GM18873 (cell line): ENCODE measurements around the gene LRRN2.

ENCODE experiments used
- ATAC-seq: cut with Tn5 transposase; IDR thresholded peaks from one replicate; pipeline ENCODE4 v1.9.1; 2021; ENCODE audit warnings: mild to moderate bottlenecking, moderate library complexity, moderate number of reproducible peaks; ENCODE audit not compliant: unreplicated experiment, low FRiP score

The LRRN2 gene

DNA sequence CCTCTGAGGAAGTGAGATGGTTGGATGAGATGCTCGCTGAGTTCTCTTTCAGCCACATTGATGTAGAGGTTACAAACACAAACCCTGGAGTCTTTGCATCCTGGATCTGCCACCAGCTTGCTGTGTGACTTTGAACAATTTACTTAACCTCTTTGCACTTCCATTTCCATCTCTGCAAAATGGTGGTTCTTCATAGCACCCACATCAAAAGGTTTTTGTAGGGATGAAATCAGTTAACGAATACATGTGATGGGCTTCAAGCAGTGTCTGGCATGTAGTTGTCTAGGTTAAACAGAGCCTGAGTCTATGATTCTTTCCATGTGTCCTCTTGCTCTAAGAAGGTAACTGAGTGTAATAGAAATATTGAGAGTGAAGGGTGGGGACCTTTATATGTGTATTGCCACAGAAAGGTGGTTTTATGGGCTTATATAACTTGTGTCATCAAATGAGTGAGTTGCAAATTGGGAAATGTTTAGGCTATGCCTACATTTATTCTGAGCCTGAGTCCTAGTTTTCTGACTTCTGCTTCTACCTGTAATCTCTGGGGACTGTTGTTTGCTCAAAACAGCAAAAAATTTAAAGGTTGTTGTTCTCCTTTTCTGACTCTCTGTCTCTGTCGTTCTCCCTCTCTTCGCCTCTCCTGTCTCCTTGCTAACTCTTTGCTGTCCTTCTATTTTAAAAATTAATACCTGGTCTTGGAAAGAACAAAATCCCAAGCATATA lies 27.3 kb upstream of the LRRN2 start:
- ATAC-seq, result no peak

DNA sequence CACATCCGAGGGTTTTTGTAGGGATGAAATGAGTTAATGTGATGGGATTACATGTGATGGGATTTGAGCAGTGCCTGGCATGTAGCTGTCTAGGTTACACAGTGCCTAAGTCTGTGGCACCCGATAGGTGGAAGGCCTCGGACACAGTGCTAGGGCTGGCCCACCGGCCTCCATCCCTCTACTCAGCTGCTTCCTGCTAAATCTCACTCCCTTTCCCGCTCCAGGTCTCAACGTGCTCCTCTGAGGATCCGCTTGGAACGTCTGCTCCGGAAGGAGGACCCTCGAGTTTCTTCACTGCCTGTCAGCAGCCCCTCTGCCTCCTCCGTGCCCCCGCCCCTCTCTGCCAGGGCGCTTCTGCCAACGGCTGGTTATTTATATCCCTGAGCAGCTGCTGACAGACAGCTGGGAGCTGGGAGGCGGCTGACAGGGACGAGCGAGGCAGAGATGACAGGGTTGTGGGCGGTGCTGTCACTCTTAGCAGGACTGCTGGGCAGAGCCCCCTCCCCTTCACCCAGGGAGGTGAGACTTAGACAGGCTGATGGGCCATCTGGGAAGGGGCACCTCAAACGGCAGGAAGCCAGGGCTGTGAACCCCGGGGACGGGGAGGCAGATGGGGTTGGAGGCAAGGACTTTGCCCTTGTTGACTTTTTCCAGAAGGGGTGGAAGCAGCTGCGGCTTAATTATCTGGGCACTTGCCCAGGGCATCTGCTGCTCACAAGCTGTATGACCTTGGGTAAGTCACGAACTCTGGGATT lies 26.6 kb upstream of the LRRN2 start:
- no peak for ATAC-seq

DNA sequence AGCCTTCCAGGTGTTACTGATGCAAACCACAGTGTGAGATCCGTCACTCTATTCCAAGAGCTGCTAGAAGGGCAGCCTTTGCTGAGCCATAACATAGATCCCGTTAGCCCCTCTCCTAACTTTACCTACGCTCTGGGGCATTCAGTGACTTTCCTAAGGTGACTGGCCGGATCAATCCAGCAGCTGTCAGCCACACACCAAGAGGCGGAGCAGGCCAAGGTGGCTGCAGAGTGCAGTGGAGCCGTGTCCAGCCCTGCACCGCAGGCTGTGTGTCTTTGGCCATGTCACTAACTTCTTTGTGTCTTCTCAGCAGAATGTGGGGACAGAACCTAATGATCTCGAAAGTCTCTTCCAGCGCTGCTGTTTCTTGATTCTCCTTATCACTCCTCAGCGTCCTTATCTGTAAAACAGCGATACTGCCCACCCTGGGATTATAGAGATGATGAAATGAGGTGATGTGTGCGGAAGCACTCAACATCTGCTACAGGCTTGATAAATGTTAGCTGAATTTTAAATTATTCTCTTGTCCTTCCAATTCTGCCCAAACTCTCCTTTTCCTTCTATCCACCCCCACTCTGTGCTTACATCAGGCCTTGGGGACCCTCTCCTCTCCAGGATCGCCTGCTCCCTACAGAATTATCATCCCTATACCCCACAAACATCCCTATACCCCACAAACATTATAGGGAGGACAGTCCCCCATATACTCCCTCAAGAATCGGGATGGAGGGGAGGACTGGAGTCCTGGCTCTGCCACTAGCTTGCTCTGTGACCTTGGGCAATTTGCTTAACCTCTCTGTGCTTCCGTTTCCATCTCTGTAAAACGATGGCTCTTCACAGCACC lies 25.8 kb upstream of the LRRN2 start:
- no peak for ATAC-seq

DNA sequence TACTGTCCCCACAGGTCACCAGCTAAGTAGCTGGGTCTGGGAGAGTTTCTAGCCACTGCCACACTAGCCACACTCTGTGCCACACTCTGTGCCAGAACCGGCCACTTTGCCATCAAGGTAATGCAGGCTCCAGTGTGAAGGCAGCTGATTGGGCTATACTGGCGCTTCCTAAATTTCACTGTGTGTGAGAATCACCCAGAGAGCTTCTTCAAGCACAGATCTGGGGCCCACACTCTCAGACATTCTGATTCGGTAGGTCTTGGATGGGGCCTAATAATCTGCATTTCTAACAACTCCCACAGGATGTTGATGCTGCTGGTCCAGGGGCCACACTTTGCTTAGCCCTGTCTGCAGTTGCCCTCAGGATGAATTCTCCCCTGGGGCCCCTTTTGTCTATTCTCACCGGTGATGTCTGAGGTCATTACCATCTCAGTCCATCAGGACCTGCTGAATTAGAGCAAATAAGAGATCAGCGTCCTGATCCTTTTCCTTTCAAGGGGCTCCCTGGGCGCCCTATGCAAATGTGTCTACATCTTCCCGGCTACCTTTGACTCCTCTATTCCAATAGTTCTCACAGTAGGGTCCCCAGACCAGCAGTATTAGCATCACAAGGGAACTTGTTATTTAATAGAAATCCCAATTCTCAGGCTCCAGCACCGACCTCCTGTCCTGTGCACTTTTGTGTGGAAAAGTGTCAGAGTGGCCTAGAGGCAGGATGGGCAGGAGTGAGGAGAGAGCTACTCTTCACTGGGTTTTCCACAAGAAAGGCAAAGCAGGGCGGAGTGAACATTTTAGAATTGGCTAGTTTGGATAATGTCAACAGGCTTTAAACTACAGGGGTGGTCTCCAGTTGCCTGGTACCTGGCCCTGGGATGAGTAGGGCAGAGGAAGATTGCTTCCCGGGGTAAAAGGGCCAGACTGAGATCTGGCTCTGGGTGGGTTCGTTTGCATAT lies 24.7 kb upstream of the LRRN2 start:
- no peak for ATAC-seq

DNA sequence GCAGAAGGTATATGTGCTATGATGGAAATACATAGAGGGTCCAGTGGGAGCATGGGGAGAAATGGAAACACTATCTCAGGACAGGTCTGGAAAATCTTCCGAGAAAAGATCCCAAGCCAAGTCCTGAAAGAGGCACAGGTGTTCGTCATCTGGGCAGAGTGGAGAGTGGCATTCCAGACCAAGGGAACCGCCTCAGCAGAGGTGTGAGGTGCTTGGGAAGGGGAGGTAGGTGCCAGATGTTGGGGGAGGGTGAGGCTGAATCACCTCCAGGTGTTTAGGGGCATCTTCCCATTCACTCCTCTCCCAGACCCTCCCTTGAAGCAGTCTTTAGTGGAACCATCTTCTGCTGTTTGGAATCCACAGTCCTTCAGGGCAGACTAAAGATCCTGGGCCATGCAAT lies 23.5 kb upstream of the LRRN2 start:
- no peak for ATAC-seq

DNA sequence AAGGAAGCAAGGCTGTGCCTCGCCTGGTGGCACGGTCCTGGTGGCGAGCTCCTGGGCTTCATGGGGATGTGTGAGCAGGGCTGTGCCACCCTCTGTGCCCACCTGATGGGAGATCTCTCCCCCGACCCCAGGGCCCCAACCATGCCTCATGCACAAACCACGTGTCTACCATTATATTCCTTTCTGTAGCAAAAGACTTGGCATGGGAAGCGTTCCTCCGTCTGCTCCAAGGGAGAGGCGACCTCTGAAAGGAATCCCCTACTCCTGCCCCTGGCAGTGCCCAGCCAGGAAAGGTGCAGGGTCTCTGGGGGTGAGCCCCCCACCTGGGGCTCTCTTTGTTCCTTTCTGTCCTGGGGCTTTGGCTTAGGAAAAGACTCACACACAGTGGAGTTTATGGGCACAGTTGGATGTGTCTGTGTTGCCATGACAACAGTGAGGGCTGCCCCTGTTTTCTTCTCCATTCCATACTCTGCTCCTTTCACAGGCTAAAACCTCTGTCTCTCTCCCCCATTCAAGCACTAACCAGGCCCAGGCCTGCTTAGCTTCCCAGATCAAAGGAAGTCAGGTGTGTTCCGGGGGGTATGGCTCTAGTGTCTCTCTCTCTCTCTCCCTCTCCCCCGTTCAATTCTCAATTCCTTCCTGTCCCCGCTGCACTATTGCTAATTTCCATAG lies 21.4 kb upstream of the LRRN2 start:
- ATAC-seq, result no peak

DNA sequence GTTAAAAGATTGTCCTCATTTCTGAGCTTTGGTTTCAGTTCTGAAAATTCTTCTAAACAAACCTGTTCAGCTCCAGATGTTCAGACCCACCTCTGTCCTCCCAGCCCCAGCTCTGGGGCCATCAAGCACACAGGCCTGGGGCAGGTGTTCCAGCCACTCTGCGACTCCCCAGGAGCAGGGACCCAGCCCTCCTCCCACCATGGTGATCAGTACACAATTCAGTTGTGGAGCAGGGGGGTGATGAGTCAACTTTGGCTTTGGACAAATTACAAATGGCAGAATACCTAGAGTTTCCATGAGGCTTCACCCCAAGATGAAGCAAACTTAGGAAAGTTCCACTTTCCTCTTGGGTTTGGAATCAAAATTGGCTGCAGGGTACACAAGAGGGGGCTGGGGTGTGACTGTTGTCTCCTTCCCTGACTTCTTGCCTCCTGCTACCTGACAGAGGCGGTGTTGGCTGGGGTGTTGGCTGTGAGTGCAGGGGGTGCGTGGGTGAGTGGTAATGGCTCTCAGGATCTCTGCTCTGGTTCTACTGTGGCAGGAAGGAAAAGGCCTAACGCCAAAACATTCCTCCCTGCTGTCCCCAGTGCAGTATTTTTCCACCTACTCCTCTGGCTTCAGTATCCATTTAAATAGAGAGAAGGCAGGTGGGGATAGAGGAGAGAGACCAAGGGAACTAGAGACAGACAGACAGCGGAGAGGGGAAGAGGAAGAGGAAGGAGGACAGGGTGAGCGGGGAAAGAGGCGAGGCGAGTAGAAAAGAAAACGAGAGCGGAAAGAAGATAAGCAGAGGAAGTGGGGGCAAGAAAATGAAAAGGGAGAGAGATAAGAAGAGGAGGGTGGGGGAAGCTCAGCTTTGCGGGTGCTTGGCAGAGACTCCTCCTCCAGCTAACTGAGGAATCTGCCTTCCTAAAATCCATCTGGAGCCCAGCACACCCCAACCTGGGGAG lies 20.6 kb upstream of the LRRN2 start:
- ATAC-seq, result no peak

DNA sequence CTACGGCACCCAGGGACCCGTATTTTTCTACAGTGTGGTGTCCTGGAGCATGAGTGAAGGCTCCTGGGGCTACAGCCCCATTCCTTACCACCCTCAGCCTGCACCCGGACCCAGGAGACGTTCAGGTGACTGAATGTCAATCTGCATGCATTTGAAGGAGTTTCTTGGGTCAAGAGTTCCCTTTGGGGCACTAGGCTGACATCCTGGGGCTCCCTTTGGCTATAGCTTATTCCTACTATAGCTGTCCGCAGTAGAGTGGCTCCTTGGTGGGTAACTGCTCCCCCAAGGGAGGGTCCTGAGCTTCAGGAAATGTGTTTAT lies 19.9 kb upstream of the LRRN2 start:
- no peak for ATAC-seq

DNA sequence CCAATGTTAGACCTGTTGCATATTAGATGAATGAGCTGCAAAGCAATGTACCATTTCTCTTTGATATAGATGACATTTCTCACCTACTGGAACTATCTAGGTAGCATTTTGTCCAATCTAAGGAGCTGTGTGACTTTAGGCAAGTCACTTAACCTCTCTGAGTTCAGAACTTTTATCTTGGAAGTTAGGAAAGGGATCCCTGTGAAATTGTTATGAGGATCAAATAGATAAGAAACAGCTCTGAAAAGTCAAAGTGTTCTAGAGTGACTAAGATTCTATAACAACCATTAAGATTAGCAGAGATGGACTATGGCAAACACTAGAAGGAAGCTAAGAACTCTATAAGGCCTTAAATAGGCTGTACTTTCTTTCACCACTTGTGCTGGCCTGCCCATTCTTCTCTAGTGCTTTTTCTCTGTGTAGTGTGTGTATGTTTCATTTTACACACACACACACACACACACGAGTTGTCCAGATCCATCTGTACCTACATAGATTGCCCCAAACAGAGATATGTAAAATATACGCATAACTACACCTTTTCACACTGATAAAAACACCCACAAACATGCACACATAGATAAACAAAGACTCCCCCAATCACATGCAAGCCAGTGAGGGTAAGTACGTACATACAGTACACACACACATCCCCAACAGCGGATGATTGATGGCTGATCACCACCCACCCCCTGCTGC lies 19.4 kb upstream of the LRRN2 start:
- no peak for ATAC-seq

DNA sequence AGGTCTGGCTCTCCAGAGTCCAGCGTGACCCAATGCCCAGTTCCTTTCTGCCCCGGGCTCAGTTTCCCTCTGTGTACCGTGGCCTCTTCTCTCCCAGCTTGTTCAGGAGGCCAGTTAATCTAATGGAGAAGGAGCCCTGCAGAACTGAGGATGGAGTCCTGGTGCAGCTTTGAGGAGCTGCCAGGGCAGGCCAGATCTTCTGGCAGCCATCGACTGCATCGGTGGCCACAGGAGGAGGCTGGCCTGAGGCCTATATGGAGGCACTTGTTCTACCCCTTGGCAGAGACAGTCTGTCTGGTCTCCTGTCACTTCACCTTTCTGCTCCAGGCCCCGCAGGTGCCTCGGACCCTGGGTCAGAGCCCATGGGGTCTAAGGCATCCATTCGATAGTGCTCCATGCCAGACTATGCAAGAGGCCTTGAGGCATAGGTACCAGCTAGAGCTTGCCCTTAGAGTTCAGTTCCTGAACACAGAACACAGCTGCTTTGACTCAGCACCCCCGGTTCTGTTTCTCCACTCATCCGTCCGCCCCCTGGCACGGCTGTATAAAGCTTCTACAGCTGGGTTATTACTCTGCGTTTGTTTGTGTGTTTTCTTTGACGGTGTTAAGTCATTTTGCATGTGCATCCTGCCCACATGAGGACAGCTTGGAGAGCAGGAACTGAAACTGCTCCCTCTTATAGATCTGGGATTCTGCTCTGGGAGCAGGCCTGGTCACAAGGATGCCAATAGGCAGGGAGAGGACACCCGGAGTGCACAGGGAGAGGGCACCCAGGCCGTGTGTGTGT lies 18.5 kb upstream of the LRRN2 start:
- ATAC-seq, result no peak

DNA sequence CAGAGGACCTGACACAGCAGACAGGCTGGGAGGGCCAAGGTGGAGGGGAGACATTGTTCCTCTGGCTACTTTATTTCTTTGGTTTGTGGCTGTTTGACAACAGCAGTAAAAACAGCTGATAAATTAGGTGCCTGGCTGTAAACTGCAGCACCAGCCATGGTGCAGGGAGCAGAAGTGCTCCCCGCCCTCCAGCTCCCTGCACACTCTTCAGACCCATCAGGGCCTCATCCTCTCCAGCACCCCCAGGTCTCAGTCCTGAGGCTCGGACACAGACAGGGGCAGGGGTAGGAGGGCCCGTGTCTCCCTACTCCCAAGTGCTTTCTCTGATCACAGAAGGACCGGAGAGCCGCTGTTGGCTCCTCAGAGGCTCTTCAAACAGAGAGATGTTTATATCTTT lies 17.7 kb upstream of the LRRN2 start:
- no peak for ATAC-seq

DNA sequence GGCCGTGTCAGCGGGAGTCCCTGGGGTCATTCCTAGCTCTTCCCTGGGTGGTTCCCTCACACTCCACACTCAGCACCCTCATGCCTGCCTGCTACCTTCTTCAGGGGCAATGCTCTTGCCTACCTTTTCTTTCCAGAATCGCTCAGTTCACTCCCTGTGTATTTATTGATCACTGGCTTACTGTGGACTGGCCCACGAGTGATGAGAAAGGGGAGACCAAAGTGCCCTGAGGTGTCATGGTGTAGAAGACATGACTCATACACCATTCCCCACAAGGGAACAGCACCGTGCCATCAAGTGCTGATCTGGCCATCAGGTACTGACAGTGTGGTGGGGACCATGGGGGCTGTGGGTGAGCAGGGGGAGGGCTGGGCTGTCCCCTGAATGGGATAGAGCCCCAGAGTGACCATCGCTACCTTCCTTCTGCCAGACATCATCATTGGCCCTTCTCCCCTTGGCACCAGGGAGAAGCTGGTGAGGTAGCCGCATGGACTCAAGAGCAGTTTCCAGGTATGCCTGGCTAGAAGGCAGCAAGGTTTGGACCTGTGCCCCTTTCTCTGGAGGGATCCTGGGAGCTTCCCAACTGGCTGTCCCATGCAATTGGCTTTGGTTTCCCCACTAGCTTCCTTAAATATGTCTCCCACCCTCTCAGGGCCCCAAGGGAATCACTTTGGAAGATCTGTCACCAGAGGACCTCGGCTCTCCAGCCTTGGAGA lies 17.2 kb upstream of the LRRN2 start:
- ATAC-seq, result no peak

DNA sequence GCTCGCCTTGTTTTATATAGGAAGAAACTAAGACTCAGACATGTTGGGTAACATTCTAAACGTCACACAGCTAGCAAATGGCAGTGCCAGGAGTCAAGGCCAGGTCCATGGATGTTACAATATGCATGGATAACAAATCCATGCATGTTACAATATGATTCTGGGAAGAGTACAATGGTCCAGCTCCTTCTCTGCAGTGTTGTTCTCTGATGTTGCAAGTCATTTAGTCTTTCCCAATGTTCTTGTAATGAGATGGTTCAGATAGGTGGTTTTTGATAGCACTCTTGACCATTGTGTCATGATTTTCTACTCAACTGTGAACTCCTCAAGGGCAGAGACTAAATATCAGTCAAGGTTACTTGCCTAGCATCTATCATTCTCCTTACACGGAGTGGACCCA lies 15.7 kb upstream of the LRRN2 start:
- ATAC-seq, result no peak

DNA sequence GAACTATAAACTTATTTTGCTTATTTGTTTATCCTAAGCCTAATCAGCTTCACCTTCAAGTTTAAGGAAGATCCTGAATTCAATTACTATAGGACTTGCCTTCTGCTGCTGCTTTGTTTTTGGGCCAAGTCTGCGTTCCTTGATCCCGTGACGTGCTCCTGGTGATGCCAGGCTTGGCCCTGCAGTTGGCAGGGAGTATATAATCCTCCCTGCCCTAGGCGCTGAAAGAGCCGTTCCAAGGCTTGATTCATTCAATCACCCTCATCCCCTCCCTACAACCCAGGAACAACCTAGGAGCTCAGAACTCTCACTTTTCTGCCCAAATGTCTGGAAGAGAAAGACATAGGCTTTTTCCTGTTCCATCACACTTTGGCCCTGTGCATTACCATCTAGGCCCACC lies 12.4 kb upstream of the LRRN2 start:
- ATAC-seq, result no peak

DNA sequence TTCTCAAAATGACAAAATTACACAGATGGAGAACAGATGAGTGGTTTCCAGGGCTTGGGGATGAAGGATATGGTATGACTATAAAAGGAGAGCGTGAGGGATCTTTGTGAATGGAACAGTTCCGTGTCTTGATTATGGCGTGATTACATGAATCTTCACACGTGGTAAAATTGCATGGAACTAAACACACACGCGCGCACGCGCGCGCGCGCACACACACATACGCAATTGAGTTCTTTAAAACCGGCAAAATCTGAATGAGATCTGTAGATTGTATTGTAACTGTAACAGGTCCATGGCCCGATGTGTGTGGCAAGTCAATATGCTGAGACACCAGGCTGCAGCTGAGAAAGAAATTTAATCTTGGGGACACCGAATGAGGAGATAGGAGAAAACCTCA lies 11.1 kb upstream of the LRRN2 start:
- no peak for ATAC-seq

DNA sequence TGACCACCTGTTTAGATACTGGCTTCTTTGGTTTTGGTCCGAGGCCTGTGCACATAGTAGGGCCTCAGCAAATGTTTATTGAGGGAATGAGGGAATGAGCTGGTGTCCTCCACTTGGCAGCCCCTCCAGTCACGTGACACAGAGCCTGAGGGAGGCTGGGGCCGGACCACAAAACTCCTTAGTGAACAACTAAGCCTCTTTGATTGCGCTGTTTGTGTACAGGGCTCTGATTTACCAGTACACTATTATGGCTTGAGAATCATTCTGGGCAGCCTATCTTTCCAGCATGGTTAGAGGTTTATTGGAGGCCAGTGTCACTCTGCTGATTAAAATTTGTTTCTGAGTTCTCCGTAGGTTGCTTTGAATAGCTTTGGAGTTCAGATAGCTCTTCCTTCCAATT lies 10.2 kb upstream of the LRRN2 start:
- ATAC-seq, result no peak

DNA sequence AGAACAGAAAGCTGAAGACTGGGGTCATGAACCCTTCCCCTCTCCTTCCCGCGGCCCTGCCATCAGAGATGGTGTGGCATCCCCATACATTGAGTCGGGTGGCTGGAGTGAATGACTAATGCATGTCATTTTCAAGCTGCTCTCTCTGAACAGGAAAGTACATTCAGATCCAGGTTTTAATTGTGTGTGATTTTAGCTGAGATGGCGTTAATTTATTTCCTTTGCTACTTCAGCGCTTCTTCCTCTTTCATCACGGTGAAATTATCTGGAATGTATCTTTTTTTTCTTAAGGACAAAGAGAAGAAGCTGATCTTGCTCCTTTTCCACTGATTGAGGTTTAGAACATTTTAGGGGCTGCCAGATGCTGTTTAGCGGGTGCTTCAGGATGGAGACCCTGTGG lies 8.6 kb upstream of the LRRN2 start:
- no peak for ATAC-seq
